Activated T-cell treated with anti-CD3 and anti-CD28 coated beads, Interleukin-2, amount 50 U/mL, for 24 hours (primary cell): ENCODE data around the gene GPR18.
"Not testable (repeated sequence)": the region's sequence is repeated elsewhere in the genome, so short reads cannot be mapped to it uniquely, and the experiment has no call there.

Experiments
- DNase-seq: peaks from one replicate; pipeline ENCODE4 v3.0.0-alpha.2; 2020
- H3K27ac Mint-ChIP-seq: 2 replicates; pipeline ENCODE4 v1.8.0; 2020; ENCODE audit warnings: mild to moderate bottlenecking, mixed read lengths
- H3K27me3 Mint-ChIP-seq: 2 replicates; pipeline ENCODE4 v1.8.0; 2020; ENCODE audit warnings: mixed read lengths
- H3K36me3 Mint-ChIP-seq: 2 replicates; pipeline ENCODE4 v1.8.0; 2020; ENCODE audit warnings: low read depth, mixed read lengths
- H3K4me1 Mint-ChIP-seq: 2 replicates; pipeline ENCODE4 v1.8.0; 2020; ENCODE audit warnings: low read depth, mixed read lengths
- H3K4me3 Mint-ChIP-seq: 2 replicates; pipeline ENCODE4 v1.8.0; 2020; ENCODE audit warnings: mild to moderate bottlenecking, moderate library complexity, mixed read lengths
- H3K9me3 Mint-ChIP-seq: 2 replicates; pipeline ENCODE4 v1.8.0; 2020; ENCODE audit warnings: mixed read lengths

The GPR18 gene

DNA sequence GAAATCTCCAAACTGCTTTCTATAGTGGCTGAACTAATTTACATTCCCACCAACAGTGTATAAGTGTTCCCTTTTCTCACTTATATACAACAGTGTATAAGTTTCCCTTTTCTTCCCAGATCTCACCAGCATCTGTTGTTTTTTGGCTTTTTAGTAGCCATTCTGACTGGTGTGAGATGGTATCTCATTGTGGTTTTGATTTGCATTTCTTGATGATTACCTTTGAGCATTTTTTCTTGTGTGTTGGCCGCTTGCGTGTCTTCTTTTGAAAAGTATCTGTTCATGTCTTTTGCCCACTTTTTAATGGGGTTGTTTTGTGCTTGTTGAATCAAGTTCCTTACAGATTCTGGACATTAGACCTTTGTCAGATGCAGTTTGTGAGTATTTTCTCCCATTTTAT lies 8.6 kb downstream of the GPR18 start:
- not testable (repeated sequence) for H3K9me3 Mint-ChIP-seq, H3K4me3 Mint-ChIP-seq, H3K27me3 Mint-ChIP-seq, DNase-seq
- Mint-ChIP-seq H3K36me3 (peaks cover 78% of the 10 kb centered on the region), H3K27ac (peak overlapping the region; percentile 35), H3K4me1 (peaks cover 55% of the 10 kb centered on the region)

DNA sequence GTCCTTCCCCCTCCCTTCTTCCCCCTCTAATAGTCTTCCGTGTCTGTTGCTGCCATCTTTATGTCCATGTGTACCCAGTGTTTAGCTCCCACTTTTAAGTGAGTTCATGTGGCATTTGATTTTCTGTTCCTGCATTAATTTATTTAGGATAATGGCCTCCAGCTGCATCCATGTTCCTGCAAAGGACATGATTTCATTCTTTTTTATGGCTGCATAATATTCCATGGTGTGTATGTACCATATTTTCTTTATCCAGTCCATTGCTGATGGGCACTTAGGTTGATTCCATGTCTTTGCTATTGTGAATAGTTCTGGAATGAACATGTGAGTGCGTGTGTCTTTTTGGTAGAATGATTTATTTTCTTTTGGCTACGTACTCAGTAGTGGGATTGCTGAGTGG lies 9.0 kb downstream of the GPR18 start:
- H3K9me3 Mint-ChIP-seq, DNase-seq, H3K4me3 Mint-ChIP-seq, H3K27me3 Mint-ChIP-seq: not testable (repeated sequence)
- Mint-ChIP-seq H3K36me3 (peaks cover 79% of the 10 kb centered on the region), H3K27ac (peak overlapping the region; percentile 24), H3K4me1 (peaks cover 54% of the 10 kb centered on the region)

- H3K4me3 Mint-ChIP-seq, result no peak overlapping the region
Observed at GRCh38 chr13:99246100-99246499, 12.1 kb downstream of the GPR18 start.

DNA sequence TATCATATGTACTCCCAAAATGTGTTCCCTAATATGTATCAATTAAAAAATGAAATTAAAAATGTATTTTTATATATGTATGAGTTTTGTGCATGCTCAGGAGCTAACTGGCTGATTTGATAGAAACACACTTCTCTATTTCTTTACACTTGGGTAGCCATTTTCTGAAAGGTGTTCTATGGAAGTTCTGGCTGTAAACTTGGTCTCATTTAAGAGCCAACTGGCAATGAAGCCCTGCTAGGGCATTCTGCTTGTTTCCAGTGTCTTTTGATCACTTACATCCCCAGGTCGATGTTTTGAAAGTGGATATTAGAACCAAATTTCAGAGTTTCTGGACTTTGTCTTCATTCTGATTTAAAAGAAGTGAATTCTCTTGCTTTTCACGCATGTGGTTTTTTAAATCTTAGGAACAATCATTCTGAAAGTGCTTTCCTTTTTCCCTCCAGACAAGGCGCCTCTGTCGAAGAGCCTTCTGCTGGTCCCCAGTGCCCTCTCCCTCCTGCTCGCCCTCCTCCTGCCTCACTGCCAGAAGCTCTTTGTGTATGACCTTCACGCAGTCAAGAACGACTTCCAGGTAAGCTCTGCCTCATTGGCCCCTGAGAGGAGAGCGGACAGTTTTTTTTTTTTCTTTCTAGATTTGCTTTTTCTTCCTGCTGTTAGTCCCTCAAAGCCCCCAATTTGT lies 20.1 kb downstream of the GPR18 start:
- Mint-ChIP-seq H3K36me3 (peaks cover 59% of the 10 kb centered on the region), H3K4me3 (peak overlapping the region; percentile 72), H3K27me3 (no peaks in the 10 kb centered on the region), H3K9me3 (no peaks in the 10 kb centered on the region), H3K27ac (peak overlapping the region; percentile 93), H3K4me1 (peaks cover 64% of the 10 kb centered on the region)
- DNase-seq, result no peak

More at GRCh38 chr13:99246100-99246499, 12.1 kb downstream of the GPR18 start:
- peaks cover 3% of the 10 kb centered on the region for H3K9me3 Mint-ChIP-seq
- peaks cover 75% of the 10 kb centered on the region for H3K36me3 Mint-ChIP-seq
- H3K4me1 Mint-ChIP-seq, result peaks cover 35% of the 10 kb centered on the region
- no peak for DNase-seq
- peak overlapping the region; percentile 42 for H3K27ac Mint-ChIP-seq
- no peaks in the 10 kb centered on the region for H3K27me3 Mint-ChIP-seq

DNA sequence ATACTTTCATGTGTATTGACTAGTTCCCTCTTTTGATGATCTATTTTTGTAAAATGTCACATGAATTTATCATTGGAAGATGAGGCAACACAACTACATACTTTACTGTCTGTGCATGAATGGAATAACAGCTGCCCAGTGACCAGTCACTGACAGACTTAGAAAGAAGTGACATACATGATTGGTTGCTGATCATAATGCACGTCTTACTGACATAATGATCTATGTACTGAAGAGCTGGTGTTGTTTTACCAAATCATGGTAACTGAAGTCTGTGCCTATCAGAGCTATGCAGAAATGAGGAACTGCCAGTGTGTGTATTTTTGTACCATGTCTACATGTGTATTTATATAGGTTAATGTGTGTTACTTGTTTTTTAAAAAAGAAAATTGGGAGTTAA lies 26.5 kb downstream of the GPR18 start:
- Mint-ChIP-seq H3K27me3 (no peaks in the 10 kb centered on the region), H3K9me3 (no peaks in the 10 kb centered on the region), H3K4me3 (no peak overlapping the region), H3K36me3 (peaks cover 41% of the 10 kb centered on the region), H3K27ac (peak overlapping the region; percentile 86), H3K4me1 (peaks cover 82% of the 10 kb centered on the region)
- no peak for DNase-seq

DNA sequence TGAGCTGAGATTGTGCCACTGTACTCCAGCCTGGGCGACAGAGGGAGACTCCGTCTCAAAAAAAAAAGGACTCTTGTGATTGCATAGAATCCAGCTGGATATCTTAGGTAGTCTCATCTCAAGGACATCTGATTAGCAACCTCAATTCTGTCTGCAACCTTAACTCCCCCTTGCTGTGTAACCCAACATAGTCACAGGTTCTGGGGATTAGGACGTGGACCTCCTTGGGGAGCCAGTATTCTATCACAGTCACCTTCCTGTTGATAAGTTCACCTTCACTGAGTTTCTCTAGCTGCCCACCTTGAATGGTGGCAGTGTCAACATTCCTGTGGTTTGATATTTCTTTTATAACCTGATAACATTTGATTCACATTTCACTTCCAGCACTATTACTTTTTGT lies 27.2 kb downstream of the GPR18 start:
- Mint-ChIP-seq H3K4me3 (no peak overlapping the region), H3K27ac (peak overlapping the region; percentile 86)

DNA sequence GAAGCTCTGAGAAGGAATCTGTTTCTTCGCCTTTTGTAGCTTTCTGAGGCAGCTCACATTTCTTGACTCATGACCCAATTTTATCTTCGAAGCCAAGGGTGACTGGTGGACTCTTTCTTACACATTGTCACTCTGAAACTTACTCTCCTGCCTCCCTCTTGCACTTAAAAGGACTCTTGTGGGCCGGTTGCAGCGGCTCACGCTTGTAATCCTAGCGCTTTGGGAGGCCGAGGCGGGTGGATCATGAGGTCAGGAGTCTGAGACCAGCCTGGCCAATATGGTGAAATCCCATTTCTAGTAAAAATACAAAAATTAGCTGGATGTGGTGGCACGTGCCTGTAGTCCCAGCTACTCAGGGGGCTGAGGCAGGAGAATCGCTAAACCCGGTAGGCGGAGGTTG lies 27.6 kb downstream of the GPR18 start:
- not testable (repeated sequence) for H3K27me3 Mint-ChIP-seq, DNase-seq, H3K4me3 Mint-ChIP-seq, H3K9me3 Mint-ChIP-seq
- Mint-ChIP-seq H3K27ac (peak overlapping the region; percentile 86), H3K4me1 (peaks cover 82% of the 10 kb centered on the region), H3K36me3 (peaks cover 47% of the 10 kb centered on the region)

More for the DNA sequence above, 27.2 kb downstream of the GPR18 start:
- H3K9me3 Mint-ChIP-seq, result no peaks in the 10 kb centered on the region
- DNase-seq, result no peak
- no peaks in the 10 kb centered on the region for H3K27me3 Mint-ChIP-seq
- peaks cover 82% of the 10 kb centered on the region for H3K4me1 Mint-ChIP-seq
- H3K36me3 Mint-ChIP-seq, result peaks cover 46% of the 10 kb centered on the region

- Mint-ChIP-seq H3K27me3 (no peaks in the 10 kb centered on the region), H3K27ac (peak overlapping the region; percentile 89), H3K4me1 (peaks cover 83% of the 10 kb centered on the region), H3K36me3 (peaks cover 43% of the 10 kb centered on the region), H3K9me3 (no peaks in the 10 kb centered on the region), H3K4me3 (peak overlapping the region; percentile 57)
- peak; percentile 47 for DNase-seq
Observed at GRCh38 chr13:99228737-99229691, 29.2 kb downstream of the GPR18 start.

DNA sequence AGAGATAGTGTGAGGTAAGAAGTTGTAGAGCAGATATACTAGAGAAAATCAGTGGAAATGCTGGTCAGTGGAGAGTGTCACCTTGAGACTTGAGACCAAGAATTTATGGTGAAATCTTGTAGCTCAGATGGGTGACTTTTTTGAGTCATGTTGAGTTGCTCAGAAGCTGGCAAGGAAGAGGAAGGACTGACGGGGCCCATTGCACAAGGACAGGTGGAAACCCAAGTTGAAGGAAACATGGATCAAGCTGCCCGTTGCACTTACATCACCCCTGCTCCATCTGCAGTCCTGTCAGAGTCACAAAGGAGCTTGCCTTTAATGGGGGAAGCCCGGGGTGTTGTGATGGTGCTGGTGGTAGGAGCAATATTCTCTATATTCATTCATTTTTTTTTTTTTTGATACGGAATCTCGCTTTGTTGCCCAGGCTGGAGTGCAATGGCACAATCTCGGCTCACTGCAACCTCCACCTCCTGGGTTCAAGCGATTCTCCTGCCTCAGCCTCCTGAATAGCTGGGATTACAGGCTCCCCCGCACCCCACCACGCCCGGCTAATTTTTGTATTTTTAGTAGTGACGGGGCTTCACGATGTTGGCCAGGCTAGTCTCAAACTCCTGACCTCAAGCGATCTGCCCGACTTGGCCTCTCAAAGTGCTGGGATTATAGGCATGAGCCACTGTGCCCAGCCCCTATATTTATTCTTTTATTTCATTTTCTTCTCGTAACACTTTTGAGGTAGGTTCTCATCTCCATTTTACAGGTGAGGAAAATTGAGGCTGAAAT lies 30.1 kb downstream of the GPR18 start:
- no peaks in the 10 kb centered on the region for H3K27me3 Mint-ChIP-seq
- DNase-seq, result peak; percentile 27
- H3K9me3 Mint-ChIP-seq, result no peaks in the 10 kb centered on the region
- peak overlapping the region; percentile 57 for H3K4me3 Mint-ChIP-seq
- H3K27ac Mint-ChIP-seq, result peak overlapping the region; percentile 89
- H3K4me1 Mint-ChIP-seq, result peaks cover 86% of the 10 kb centered on the region
- peaks cover 45% of the 10 kb centered on the region for H3K36me3 Mint-ChIP-seq

GRCh38 chr13:99227331-99227900 lies 30.8 kb downstream of the GPR18 start:
- H3K9me3 Mint-ChIP-seq, result no peaks in the 10 kb centered on the region
- peaks cover 89% of the 10 kb centered on the region for H3K4me1 Mint-ChIP-seq
- H3K36me3 Mint-ChIP-seq, result peaks cover 52% of the 10 kb centered on the region
- no peaks in the 10 kb centered on the region for H3K27me3 Mint-ChIP-seq
- peak overlapping the region; percentile 8 for H3K4me3 Mint-ChIP-seq
- peak overlapping the region; percentile 89 for H3K27ac Mint-ChIP-seq
- DNase-seq, result peak; percentile 23

GRCh38 chr13:99226513-99226912 lies 31.7 kb downstream of the GPR18 start:
- H3K27me3 Mint-ChIP-seq, result no peaks in the 10 kb centered on the region
- H3K27ac Mint-ChIP-seq, result peak overlapping the region; percentile 44
- H3K4me1 Mint-ChIP-seq, result peaks cover 93% of the 10 kb centered on the region
- H3K4me3 Mint-ChIP-seq, result no peak overlapping the region
- peaks cover 56% of the 10 kb centered on the region for H3K36me3 Mint-ChIP-seq
- no peaks in the 10 kb centered on the region for H3K9me3 Mint-ChIP-seq
- peak; percentile 15 for DNase-seq

DNA sequence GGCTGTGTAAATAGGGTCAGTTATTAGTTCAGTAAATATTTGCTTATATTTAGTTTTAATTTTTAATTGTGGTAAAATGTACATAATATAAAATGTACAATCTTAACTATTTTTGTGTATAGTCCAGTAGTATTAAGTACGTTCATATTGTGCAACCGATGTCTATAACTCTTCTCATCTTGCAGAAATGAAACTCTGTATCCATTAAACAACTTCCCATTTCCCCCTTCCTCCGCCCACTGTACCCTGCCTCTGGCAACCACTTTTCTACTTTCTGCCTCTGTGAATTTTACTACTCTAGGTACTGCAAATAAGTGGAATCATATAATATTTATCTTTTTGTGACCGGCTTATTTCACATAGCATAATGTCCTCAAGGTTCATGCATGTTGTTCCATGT lies 33.1 kb downstream of the GPR18 start:
- H3K4me1 Mint-ChIP-seq, result peaks cover 94% of the 10 kb centered on the region
- H3K27me3 Mint-ChIP-seq, result no peaks in the 10 kb centered on the region
- no peak overlapping the region for H3K4me3 Mint-ChIP-seq
- no peak for DNase-seq
- H3K27ac Mint-ChIP-seq, result peak overlapping the region; percentile 62
- H3K36me3 Mint-ChIP-seq, result peaks cover 53% of the 10 kb centered on the region
- H3K9me3 Mint-ChIP-seq, result no peaks in the 10 kb centered on the region

DNA sequence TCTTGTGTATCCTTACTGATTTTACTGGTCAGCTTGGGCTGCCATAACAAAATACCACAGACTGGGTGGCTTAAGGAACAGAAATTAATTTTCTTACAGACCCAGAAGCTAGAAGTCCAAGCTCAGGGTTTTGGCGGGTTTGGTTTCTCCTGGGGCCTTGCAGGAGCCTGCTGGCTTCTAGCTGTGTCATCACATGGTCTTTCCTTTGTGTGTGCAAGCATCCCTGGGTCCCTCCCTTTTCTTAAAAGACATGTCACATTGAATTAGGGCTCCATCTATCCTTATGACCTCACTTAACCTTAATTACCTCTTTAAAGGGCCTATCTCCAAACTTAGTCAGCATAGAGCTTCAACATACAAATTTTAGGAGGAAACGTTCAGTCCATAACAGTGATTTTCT lies 34.2 kb downstream of the GPR18 start:
- H3K4me3 Mint-ChIP-seq, result peak overlapping the region; percentile 8
- H3K9me3 Mint-ChIP-seq, result no peaks in the 10 kb centered on the region
- peaks cover 93% of the 10 kb centered on the region for H3K4me1 Mint-ChIP-seq
- peak; percentile 28 for DNase-seq
- H3K36me3 Mint-ChIP-seq, result peaks cover 56% of the 10 kb centered on the region
- peak overlapping the region; percentile 85 for H3K27ac Mint-ChIP-seq
- H3K27me3 Mint-ChIP-seq, result no peaks in the 10 kb centered on the region

GRCh38 chr13:99223587-99223986 lies 34.6 kb downstream of the GPR18 start:
- Mint-ChIP-seq H3K4me1 (peaks cover 93% of the 10 kb centered on the region), H3K36me3 (peaks cover 56% of the 10 kb centered on the region), H3K9me3 (no peaks in the 10 kb centered on the region), H3K4me3 (peak overlapping the region; percentile 8), H3K27ac (peak overlapping the region; percentile 85), H3K27me3 (no peaks in the 10 kb centered on the region)
- no peak for DNase-seq
